Coronary artery (tissue), 2 donors: ENCODE results near the gene CHMP5.

Source experiments
- DNase-seq: peaks from one replicate; pipeline ENCODE4 v3.0.0-alpha.2; 2017; ENCODE audit warnings: low spot score
- H3K27ac ChIP-seq, 2 donors: fragments of 200-600 bp; sonication (generic); one replicate each; pipeline ENCODE4 v1.5.1; 2016 to 2019
- H3K4me3 ChIP-seq: fragments of 200-600 bp; sonication (generic); 2 replicates; pipeline ENCODE4 v1.5.1; 2016; ENCODE audit warnings: mild to moderate bottlenecking, moderate library complexity
- TF ChIP-seq, protein P1 (sequence below): fragments of 200-600 bp; sonication (generic); IDR thresholded peaks from one replicate; pipeline ENCODE4 v1.5.1; 2019; ENCODE audit warnings: antibody characterized with exemption

Gene CHMP5

DNA sequence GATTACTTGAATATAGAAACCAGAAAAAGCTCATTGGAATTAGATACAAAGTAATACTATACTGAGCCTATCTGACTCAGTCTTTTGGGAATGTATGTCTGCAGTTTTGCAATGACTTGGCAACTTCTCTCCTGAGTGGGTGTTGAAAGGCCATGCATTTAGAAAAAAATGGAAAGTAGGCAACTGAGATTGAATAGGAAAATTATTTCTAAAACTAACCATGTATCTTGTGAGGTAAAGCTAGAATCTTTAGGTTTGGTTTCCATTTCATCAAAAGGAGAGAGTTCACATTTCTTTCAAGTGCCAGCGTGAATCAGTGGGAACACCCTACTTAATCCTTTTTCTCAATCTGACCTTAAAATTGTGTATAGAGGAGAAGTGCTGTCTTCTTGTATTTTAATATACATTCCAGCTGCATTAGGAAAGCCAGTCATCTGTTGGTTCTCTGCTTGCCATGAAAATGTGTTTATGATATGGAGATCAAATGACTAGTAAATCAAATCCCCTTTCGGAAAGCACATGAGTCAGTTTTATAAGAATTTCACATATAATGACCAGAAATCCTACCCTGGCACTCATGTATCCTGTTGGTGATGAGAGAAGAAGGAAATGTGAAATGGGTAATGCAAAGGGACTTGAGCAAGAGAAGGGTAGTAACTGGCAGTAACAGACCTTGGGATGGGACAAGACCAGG lies 55.9 kb downstream of the CHMP5 start:
- TF ChIP-seq, protein P1, sequence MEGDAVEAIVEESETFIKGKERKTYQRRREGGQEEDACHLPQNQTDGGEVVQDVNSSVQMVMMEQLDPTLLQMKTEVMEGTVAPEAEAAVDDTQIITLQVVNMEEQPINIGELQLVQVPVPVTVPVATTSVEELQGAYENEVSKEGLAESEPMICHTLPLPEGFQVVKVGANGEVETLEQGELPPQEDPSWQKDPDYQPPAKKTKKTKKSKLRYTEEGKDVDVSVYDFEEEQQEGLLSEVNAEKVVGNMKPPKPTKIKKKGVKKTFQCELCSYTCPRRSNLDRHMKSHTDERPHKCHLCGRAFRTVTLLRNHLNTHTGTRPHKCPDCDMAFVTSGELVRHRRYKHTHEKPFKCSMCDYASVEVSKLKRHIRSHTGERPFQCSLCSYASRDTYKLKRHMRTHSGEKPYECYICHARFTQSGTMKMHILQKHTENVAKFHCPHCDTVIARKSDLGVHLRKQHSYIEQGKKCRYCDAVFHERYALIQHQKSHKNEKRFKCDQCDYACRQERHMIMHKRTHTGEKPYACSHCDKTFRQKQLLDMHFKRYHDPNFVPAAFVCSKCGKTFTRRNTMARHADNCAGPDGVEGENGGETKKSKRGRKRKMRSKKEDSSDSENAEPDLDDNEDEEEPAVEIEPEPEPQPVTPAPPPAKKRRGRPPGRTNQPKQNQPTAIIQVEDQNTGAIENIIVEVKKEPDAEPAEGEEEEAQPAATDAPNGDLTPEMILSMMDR, result no peak
- Histone ChIP-seq H3K4me3 (no peak overlapping the region), H3K27ac (peak overlapping the region in 1 of 2 donors; percentile 52)
- DNase-seq, result no peak

DNA sequence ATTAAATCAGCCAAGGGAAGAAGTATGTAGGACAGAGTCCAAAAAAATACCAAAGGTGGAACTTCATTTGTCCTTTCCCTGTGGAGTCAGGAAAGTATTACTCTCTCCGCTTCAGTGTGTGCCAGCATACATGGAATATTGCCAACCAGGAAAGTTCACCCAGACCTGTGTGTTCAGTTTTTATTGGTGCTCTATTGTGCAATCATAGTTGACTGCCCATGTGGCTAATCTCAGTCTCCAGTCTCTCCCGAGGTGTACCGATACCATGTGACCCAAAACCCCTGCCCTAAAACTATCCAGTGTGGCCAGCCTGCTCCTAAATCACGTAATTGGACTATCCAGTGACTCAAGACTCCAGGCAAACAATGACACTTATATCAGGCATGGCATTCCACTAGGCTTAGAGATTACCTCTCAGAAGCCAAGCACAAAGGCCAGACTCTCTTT lies 64.3 kb downstream of the CHMP5 start:
- Histone ChIP-seq H3K27ac (peak overlapping the region; percentile 48 to 52), H3K4me3 (no peak overlapping the region)
- peak; percentile 73 for DNase-seq
- TF ChIP-seq, protein P1, result no peak

DNA sequence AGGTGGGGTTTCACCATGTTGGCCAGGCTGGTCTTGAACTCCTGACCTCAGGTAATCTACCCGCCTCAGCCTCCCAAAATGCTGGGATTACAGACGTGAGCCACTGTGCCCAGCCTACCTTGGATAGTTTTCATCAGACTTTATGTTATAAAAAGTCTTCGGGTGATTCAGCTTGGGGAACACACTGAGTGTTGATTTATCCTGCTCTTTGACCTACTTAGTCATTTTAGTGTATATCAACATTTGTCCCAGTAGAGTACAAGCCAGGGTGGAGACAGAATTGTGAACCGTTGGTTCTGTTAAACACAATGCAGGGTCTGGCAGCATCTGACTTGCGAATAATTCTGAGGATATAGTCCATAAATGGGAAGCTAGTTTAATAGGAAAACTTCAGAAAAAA lies 65.1 kb downstream of the CHMP5 start:
- no peak for DNase-seq
- TF ChIP-seq, protein P1, result no peak
- peak overlapping the region; percentile 33 to 48 for H3K27ac ChIP-seq
- no peak overlapping the region for H3K4me3 ChIP-seq

DNA sequence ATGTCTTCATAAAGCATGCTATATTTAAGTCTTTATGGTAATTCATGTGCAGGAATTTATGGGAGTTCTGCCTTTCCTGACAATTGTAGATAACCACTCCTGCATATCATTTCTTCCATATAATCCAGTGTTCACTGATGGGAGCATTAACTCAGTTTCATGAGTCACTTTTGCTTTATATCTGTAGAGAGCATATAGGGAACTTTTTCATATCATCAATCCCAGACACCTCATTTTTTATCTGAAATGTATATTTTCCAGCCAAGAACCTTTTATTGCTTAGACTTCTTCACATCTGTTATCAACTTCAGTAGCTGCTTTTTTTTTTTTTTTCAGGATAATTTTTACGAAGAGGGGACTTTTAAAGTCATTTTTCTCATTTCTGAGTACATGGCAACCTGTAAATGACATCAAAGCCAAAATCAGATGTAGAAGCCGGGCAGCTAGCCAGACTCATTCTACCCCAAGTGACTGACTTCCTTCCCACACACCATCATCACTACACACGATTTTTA lies 66.6 kb downstream of the CHMP5 start:
- Histone ChIP-seq H3K27ac (no peak overlapping the region), H3K4me3 (no peak overlapping the region)
- TF ChIP-seq, protein P1, result no peak
- no peak for DNase-seq
